ENCODE results near the gene CDC123.
A peak's percentile ranks its signal among the peaks of the same experiment; 100 is the strongest.
"Not testable (repeated sequence)": the region's sequence is repeated elsewhere in the genome, so short reads cannot be mapped to it uniquely, and the experiment has no call there.

Gene CDC123

GRCh38 chr10:12237265-12238220, 41.6 kb downstream of the CDC123 start:
- DNase-seq = no peak

GRCh38 chr10:12238821-12239220, 42.8 kb downstream of the CDC123 start:
- DNase-seq = no peak

- DNase-seq = no peak
These were observed 46.0 kb downstream of the CDC123 start for GRCh38 chr10:12241810-12242529.

- no peak for DNase-seq
These were observed 48.1 kb downstream of the CDC123 start for GRCh38 chr10:12243864-12244620.

DNA sequence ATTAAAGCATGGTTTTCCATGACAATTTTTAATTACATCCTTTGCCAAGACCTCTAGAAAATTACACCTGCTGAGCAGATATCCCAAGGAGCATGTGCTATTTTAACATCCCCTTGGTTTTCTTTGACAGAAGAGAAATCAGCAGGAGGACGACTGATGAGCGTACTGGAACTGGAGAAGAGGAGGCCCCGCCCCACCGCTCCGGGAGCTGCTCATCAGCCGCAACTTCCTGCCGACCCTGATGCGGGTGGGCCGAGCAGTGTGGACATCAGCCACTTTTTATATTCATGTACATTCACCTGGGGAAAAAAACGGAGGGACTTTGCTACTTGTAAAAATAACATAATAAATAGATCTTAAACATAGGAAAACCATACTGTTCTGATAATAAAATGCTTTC, 54.2 kb downstream of the CDC123 start:
- no peak for DNase-seq

DNA sequence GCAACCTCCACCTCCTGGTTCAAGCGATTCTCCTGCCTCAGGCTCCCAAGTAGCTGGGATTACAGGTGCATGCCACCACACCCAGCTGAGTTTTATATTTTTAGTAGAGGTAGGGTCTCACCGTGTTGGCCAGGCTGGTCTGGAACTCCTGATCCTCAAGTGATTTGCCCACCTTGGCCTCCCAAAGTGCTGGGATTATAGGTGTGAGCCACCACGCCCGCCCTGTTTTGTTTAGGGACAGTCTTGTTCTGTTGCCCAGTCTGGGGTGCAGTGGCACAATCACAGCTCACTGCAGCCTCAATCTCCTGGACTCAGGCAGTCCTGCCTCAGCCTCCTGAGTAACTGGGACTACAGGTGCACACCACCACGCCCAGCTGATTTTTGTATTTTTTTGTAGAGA, 54.7 kb downstream of the CDC123 start:
- DNase-seq = not testable (repeated sequence)

DNA sequence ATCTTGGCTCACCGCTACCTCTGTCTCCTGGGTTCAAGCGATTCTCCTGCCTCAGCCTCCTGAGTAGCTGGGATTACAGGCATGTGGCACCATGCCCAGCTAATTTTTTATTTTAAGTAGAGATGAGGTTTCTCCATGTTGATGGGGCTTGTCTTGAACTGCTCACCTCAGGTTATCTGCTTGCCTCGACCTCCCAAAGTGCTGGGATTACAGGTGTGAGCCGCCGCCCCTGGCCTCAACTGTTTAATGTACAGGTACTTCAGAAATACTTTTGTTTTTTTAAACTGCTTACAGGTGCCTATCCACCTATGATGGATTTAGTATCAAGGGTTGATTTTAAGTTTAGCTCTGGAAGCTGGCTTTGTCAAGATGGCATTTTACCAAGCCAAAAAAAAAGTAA, 55.6 kb downstream of the CDC123 start:
- no peak for DNase-seq

- DNase-seq = no peak
These were observed 57.0 kb downstream of the CDC123 start for GRCh38 chr10:12252882-12253546.

DNA sequence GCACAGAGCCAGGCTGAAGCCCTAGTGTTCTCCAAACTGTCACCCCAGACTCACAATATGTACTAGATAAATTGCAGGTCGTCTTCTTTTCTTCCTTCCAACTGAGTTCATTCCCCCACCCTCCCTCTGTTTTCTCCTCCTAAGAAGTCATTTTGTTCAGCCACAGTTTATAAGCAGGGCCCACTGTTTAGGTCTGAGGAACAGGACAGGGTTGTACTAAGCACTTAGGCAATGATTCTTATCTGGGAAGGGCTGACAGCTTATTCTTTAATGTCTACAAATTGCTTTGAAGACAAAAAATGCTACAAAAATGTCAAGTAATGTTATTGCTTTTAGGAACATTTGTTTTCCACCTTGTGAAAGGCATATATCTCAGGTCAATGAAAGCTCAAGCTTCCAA, 59.1 kb downstream of the CDC123 start:
- DNase-seq = no peak

- DNase-seq = no peak
These were observed 64.0 kb downstream of the CDC123 start for GRCh38 chr10:12259988-12260387.

GRCh38 chr10:12262278-12262981, 66.4 kb downstream of the CDC123 start:
- DNase-seq = no peak

- peak; percentile 91 for DNase-seq
These were observed 68.4 kb downstream of the CDC123 start for GRCh38 chr10:12264204-12264940.

DNA sequence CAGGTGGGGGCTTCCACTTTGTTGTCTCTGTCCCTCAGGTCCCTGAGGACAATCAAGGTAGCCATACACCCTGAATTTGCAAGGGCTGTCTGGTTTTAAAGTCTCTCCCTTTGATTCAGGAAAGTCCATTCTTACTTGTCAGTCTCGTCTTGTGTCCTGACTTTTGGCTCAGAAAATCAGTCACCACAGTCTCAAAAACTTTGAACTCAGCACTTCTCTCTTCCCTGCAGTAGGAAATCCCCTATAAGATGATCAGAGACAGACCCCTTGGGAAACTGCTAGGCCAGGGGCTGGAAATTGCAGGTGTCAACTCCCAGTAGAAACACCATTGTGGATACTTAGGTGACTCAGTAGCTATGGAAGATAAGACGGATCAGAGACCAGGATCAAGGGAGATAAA, 73.1 kb downstream of the CDC123 start:
- no peak for DNase-seq

GRCh38 chr10:12271210-12271540, 75.2 kb downstream of the CDC123 start:
- DNase-seq = no peak

- not testable (repeated sequence) for DNase-seq
These were observed 81.9 kb downstream of the CDC123 start for GRCh38 chr10:12277862-12278261.

GRCh38 chr10:12279281-12279680, 83.3 kb downstream of the CDC123 start:
- no peak for DNase-seq

DNA sequence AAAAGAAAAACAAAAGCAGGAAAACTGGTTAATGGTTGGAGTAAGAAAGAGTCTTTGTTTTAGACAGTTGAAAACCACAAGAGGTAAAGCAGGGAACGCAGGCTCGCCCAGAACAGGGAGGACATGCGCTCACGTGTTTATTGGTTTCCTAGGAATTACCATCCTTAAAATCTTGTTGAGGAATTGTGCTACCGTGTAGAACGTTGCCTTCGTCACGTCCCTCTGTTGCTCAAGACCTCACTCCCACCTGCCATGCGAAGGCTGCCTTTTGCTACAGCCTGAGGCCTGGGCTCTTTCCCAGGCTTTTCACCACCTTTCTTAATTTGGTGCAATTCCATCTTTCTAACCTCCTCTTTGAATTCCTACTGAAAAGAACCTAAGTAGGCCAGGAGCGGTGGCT, 91.8 kb downstream of the CDC123 start:
- DNase-seq = no peak

DNA sequence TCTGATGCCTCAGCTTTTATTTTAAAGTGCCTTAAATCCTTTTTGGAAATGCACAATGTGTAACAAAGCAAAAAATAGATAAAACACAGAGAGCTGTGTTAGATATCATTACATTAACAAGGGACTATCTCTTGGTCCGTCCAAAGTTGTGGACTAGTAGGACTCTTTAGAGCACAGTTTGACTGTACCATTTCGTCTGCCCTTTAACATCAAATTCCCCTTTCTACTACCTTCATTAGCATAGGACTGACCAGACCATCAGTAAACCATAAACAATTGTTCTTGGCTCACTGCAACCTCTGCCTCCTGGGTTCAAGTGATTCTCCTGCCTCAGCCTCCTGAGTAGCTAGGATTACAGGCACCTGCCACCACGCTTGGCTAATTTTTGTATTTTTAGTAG, 101.8 kb downstream of the CDC123 start:
- DNase-seq = not testable (repeated sequence)

DNA sequence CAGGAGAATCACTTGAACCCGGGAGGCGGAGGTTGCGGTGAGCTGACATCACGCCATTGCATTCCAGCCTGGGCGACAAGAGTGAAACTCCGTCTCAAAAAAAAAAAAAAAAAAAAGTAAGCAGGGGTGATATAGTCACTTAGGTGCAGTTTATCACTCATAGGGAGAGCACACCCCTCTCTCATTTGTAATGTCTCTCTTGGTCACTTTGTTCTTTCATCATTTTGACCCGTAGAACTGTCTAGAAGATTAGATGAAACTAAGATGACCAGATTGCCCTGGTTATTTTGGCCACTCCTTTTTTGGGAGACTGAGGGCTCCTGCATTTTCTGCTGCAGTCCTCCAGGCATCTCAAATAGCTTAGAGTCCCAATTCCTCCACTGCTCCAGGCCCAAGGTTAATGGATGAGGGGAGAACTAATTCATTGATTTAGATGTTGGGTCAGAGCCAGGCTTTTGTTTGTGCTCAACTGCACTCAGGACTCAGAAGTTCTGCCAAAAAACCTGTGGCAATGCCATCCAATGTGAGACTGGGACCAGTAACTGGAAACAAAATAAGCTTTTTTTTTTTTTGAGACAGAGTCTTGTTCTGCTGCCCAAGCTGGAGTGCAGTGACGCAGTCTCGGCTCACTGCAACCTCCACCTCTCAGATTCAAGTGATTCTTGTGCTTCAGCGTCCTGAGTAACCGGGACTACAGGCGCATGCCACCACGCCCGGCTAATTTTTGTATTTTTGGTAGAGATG, 103.4 kb downstream of the CDC123 start:
- no peak for DNase-seq

Data from retina (tissue), 1 donor.